SU-DHL-6 (cell line): ENCODE measurements around the gene SLITRK6.

ENCODE experiments used
- H2AFZ ChIP-seq: fragments of 200-600 bp; sonication (generic); 2 replicates; pipeline ENCODE4 v1.6.1; 2014; ENCODE audit warnings: low read depth, mild to moderate bottlenecking, moderate library complexity, mixed read lengths, antibody characterized with exemption, low read length; ENCODE audit not compliant: severe bottlenecking
- H3F3A ChIP-seq: fragments of 200-600 bp; shearing (Covaris generic); 2 replicates; pipeline ENCODE4 v1.6.0; 2016; ENCODE audit warnings: antibody characterized with exemption, mild to moderate bottlenecking; ENCODE audit not compliant: insufficient read depth
- H3K27ac ChIP-seq: fragments of 200-600 bp; sonication (generic); 2 replicates; pipeline ENCODE4 v1.5.1; 2016; ENCODE audit warnings: low read depth, mild to moderate bottlenecking, low read length, moderate library complexity, mixed read lengths
- H3K27me3 ChIP-seq: fragments of 200-600 bp; sonication (generic), shearing (Covaris generic); 2 replicates; pipeline ENCODE4 v1.6.0; 2014; ENCODE audit warnings: mild to moderate bottlenecking, low read length
- H3K36me3 ChIP-seq: fragments of 200-600 bp; sonication (generic); 2 replicates; pipeline ENCODE4 v1.6.1; 2014; ENCODE audit warnings: mild to moderate bottlenecking, low read length, mixed read lengths
- H3K4me2 ChIP-seq: fragments of 300-600, 200-600 bp; shearing (Covaris generic), sonication (generic); 2 replicates; pipeline ENCODE4 v1.6.0; 2014; ENCODE audit warnings: low read length, low read depth, mild to moderate bottlenecking; ENCODE audit not compliant: poor library complexity, severe bottlenecking
- H3K4me3 ChIP-seq: fragments of 200-600 bp; sonication (generic); 2 replicates; pipeline ENCODE4 v1.5.1; 2014; ENCODE audit warnings: antibody characterized with exemption, low read length, mild to moderate bottlenecking, mixed read lengths; ENCODE audit not compliant: insufficient read depth, poor library complexity, severe bottlenecking
- H3K79me2 ChIP-seq: fragments of 200-600 bp; sonication (generic); 2 replicates; pipeline ENCODE4 v1.6.1; 2014; ENCODE audit warnings: mild to moderate bottlenecking, low read length, moderate library complexity; ENCODE audit not compliant: insufficient read depth
- H3K9ac ChIP-seq: fragments of 200-600 bp; sonication (generic); 2 replicates; pipeline ENCODE4 v1.7.0; 2014; ENCODE audit warnings: mild to moderate bottlenecking, low read length
- H3K9me2 ChIP-seq: fragments of 200-600 bp; sonication (generic); replicated peaks from 2 replicates; pipeline ENCODE4 v1.6.1; 2014; ENCODE audit warnings: low read length; ENCODE audit not compliant: insufficient read depth
- H3K9me3 ChIP-seq: fragments of 200-600 bp; sonication (generic); 2 replicates; pipeline ENCODE4 v1.6.1; 2014; ENCODE audit warnings: low read length, mixed read lengths; ENCODE audit not compliant: insufficient read depth
- H4K20me1 ChIP-seq: fragments of 200-600 bp; sonication (generic); 2 replicates; pipeline ENCODE4 v1.6.1; 2014; ENCODE audit warnings: low read depth, mild to moderate bottlenecking, antibody characterized with exemption, low read length, moderate library complexity, mixed read lengths
- EZH2phosphoT487 ChIP-seq: fragments of 200-600 bp; sonication (generic), shearing (Covaris generic); conservative IDR thresholded peaks from 2 replicates; pipeline ENCODE4 v1.6.1; 2018; ENCODE audit warnings: mild to moderate bottlenecking, antibody characterized with exemption, low read length, moderate library complexity, mixed read lengths
- TF ChIP-seq, protein P1 (sequence below): fragments of 200-600 bp; sonication (generic); IDR thresholded peaks from one replicate; pipeline ENCODE4 v1.5.1; 2017; ENCODE audit warnings: antibody characterized with exemption, mild to moderate bottlenecking, low read length, moderate library complexity; ENCODE audit not compliant: insufficient read depth, poor library complexity, severe bottlenecking

The SLITRK6 gene

DNA sequence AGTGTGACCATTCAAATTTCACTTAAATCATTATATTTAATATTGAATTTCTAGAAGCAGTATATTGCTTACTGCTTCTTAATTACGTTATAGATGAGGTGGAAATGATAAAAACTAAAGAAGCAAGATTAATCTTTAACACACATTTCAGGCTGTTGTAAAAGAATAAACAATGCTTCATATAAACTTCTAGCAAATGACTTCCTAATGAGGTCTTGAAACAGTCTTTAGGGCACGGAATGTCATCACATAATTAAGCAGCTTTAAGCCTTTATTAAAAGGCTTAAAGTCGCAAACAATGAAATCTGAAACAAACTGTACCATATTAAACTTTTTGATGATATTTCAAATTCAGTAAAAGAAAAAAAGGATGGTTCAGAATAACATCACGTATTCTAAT lies 1.9 kb downstream of the SLITRK6 start:
- Histone ChIP-seq H3K9me3 (no peaks in the 10 kb centered on the region), H2AFZ (no peak overlapping the region), H4K20me1 (no peaks in the 10 kb centered on the region), H3K9ac (no peak overlapping the region), H3K4me3 (no peak overlapping the region), H3K9me2 (no peaks in the 10 kb centered on the region), H3K27me3 (no peaks in the 10 kb centered on the region), H3K27ac (no peak overlapping the region), H3K36me3 (no peaks in the 10 kb centered on the region), H3F3A (no peaks in the 10 kb centered on the region), H3K4me2 (no peak overlapping the region), H3K79me2 (no peaks in the 10 kb centered on the region)
- TF ChIP-seq EZH2phosphoT487: no peak
- TF ChIP-seq, protein P1, sequence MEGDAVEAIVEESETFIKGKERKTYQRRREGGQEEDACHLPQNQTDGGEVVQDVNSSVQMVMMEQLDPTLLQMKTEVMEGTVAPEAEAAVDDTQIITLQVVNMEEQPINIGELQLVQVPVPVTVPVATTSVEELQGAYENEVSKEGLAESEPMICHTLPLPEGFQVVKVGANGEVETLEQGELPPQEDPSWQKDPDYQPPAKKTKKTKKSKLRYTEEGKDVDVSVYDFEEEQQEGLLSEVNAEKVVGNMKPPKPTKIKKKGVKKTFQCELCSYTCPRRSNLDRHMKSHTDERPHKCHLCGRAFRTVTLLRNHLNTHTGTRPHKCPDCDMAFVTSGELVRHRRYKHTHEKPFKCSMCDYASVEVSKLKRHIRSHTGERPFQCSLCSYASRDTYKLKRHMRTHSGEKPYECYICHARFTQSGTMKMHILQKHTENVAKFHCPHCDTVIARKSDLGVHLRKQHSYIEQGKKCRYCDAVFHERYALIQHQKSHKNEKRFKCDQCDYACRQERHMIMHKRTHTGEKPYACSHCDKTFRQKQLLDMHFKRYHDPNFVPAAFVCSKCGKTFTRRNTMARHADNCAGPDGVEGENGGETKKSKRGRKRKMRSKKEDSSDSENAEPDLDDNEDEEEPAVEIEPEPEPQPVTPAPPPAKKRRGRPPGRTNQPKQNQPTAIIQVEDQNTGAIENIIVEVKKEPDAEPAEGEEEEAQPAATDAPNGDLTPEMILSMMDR: no peak

DNA sequence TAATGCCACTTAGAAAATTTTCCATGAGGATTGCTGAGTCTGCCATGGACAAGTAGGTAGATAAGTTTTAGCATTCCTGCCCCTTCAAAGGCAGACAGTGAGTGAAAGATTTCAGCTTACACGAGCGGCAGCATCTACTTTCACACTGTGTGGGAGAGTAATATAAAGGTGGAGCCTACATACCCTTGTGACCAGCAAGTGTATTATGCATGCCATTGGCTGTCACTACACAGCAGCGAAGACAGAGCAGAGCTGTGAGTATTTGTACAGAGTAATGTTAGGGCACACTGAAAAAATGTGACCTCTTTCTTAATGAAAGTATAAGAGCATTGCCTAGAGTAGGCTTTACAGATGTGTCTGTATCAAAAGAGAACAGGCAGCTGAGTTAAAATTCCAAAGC lies 14.0 kb downstream of the SLITRK6 start:
- Histone ChIP-seq H3K27me3 (no peaks in the 10 kb centered on the region; the same call in 1 of the 2 replicates), H3K4me2 (no peak overlapping the region), H3K4me3 (no peak overlapping the region), H3K9me2 (no peaks in the 10 kb centered on the region; the same call in 1 of the 2 replicates), H2AFZ (no peak overlapping the region), H3F3A (no peaks in the 10 kb centered on the region), H3K36me3 (no peaks in the 10 kb centered on the region), H3K9me3 (no peaks in the 10 kb centered on the region), H3K27ac (no peak overlapping the region), H3K9ac (no peak overlapping the region), H4K20me1 (no peaks in the 10 kb centered on the region), H3K79me2 (no peaks in the 10 kb centered on the region)
- no peak for TF ChIP-seq EZH2phosphoT487
- TF ChIP-seq, protein P1: no peak

DNA sequence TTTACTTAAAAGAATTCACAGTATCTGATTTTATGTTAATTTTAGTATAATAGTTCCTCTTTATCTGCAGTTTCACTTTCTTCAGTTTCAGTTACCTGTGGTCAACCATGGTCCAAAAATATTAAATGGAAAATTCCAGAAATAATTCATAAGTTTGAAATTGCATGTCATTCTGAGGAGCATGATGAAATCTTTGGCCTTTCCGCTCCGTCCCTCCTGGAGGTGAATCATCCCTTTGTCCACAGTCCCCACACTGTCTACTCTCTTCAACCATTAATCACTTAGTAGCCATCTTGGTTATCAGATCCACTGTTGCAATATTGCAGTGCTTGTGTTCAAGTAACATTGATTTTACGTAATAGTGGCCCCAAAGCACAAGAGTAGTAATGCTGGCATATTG lies 26.9 kb downstream of the SLITRK6 start:
- Histone ChIP-seq H3K4me3 (no peak overlapping the region), H3K36me3 (no peaks in the 10 kb centered on the region), H2AFZ (no peak overlapping the region), H3K27ac (no peak overlapping the region), H4K20me1 (no peaks in the 10 kb centered on the region), H3K9ac (no peak overlapping the region), H3K79me2 (no peaks in the 10 kb centered on the region), H3K27me3 (no peaks in the 10 kb centered on the region), H3K9me2 (no peaks in the 10 kb centered on the region), H3F3A (no peaks in the 10 kb centered on the region), H3K9me3 (no peaks in the 10 kb centered on the region), H3K4me2 (peak overlapping the region; percentile 12)
- TF ChIP-seq, protein P1: no peak
- no peak for TF ChIP-seq EZH2phosphoT487

DNA sequence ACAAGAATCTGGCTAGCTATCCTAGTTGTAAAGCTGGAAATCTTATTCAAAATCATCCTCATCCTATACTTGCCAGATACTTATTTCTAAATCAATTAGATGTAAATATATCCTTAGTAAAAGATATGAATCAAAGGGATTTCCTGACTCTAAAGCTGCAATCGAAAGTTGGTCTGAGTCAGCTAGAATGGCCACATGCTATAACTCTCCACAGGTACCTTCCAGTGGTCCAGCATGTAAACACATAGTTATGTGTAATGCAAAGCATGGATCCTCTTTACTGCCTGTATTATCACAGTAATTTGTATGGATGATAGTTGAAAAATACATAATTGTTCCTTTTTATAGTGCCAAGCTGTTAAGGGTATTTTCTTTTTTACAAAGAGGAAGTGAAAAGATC lies 27.4 kb downstream of the SLITRK6 start:
- no peak overlapping the region for H3K9ac ChIP-seq
- no peaks in the 10 kb centered on the region for H3F3A ChIP-seq
- no peaks in the 10 kb centered on the region for H3K9me2 ChIP-seq
- no peak overlapping the region for H3K27ac ChIP-seq
- no peak overlapping the region for H2AFZ ChIP-seq
- no peaks in the 10 kb centered on the region for H3K9me3 ChIP-seq
- H3K79me2 ChIP-seq: no peaks in the 10 kb centered on the region
- no peaks in the 10 kb centered on the region for H3K27me3 ChIP-seq
- no peaks in the 10 kb centered on the region for H3K36me3 ChIP-seq
- no peak overlapping the region for H3K4me3 ChIP-seq
- H3K4me2 ChIP-seq: peak overlapping the region; percentile 12
- TF ChIP-seq EZH2phosphoT487: no peak
- TF ChIP-seq, protein P1: no peak
- H4K20me1 ChIP-seq: no peaks in the 10 kb centered on the region
